CD4-positive, alpha-beta T cell treated with Interleukin-15 for 4 hours (primary cell): ENCODE data around the gene HPN.
"Not testable (repeated sequence)": the region's sequence is repeated elsewhere in the genome, so short reads cannot be mapped to it uniquely, and the experiment has no call there.

Experiments used
- DNase-seq: peaks from one replicate; pipeline ENCODE4 v3.0.0-alpha.2; 2020; ENCODE audit warnings: low spot score

HPN gene

GRCh38 chr19:35027851-35028599 is 13.5 kb upstream of the HPN start:
- no peak for DNase-seq

GRCh38 chr19:35028600-35028885 is 13.0 kb upstream of the HPN start:
- DNase-seq: not testable (repeated sequence)

GRCh38 chr19:35029275-35029736 is 12.2 kb upstream of the HPN start:
- not testable (repeated sequence) for DNase-seq

GRCh38 chr19:35029737-35030256 is 11.7 kb upstream of the HPN start:
- no peak for DNase-seq

- peak; percentile 67 for DNase-seq
Observed at GRCh38 chr19:35030257-35031071, 11.1 kb upstream of the HPN start, which contains the start of gene SCN1B. Gene SCN1B, plus strand, starts transcription at chr19:35030470. Its CDS starts 351 bp downstream, at chr19:35030821.

- no peak for DNase-seq
Observed at GRCh38 chr19:35031072-35031881, 10.2 kb upstream of the HPN start.

GRCh38 chr19:35032356-35032865 is 9.1 kb upstream of the HPN start:
- no peak for DNase-seq

GRCh38 chr19:35033067-35034004 is 8.2 kb upstream of the HPN start:
- DNase-seq: no peak

GRCh38 chr19:35034005-35034502 is 7.5 kb upstream of the HPN start:
- DNase-seq: no peak

- no peak for DNase-seq
Observed at GRCh38 chr19:35034588-35035382, 6.7 kb upstream of the HPN start.

GRCh38 chr19:35037716-35038622 is 3.6 kb upstream of the HPN start:
- no peak for DNase-seq

GRCh38 chr19:35038623-35039512 is 2.7 kb upstream of the HPN start:
- DNase-seq: no peak

- DNase-seq: no peak
Observed at GRCh38 chr19:35039881-35040825, 1.4 kb upstream of the HPN start.

GRCh38 chr19:35040826-35041547 is 534 bp upstream of the HPN start:
- peak; percentile 6 for DNase-seq

GRCh38 chr19:35042056-35042730 is 672 bp downstream of the HPN start:
- DNase-seq: no peak
